ENCODE results near the gene ASTE1.

The ASTE1 gene

DNA sequence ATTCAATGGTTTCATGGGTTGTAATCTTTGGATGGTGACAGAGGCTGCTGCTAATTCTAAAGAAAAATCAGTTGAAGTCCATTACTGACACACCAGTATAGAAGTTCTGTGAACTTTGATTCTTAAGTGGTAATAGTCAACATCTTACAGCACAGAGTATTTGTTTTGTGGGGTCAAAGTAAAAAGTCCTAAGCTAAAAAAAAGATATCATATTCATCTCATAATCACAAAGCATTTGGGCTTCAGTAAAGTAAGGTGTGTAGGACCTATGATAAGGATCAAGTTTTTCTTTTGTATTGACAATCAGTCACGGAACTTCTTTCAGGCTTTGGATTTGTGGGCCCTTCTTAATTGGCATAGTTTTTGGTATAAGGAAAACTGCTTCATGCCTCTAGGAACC is 1.1 kb downstream of the ASTE1 start:
- Histone ChIP-seq H3K36me3 (peaks cover 0 to 8% (median 6%) of the 10 kb centered on the region in 3 donors), H3K27me3 (no peaks in the 10 kb centered on the region), H3K4me3 (peak overlapping the region; percentile 57 to 77), H3K27ac (no peak overlapping the region), H3K9me3 (no peaks in the 10 kb centered on the region), H3K4me1 (peaks cover 0 to 62% (median 24%) of the 10 kb centered on the region in 4 donors)
- TF ChIP-seq, protein P1, sequence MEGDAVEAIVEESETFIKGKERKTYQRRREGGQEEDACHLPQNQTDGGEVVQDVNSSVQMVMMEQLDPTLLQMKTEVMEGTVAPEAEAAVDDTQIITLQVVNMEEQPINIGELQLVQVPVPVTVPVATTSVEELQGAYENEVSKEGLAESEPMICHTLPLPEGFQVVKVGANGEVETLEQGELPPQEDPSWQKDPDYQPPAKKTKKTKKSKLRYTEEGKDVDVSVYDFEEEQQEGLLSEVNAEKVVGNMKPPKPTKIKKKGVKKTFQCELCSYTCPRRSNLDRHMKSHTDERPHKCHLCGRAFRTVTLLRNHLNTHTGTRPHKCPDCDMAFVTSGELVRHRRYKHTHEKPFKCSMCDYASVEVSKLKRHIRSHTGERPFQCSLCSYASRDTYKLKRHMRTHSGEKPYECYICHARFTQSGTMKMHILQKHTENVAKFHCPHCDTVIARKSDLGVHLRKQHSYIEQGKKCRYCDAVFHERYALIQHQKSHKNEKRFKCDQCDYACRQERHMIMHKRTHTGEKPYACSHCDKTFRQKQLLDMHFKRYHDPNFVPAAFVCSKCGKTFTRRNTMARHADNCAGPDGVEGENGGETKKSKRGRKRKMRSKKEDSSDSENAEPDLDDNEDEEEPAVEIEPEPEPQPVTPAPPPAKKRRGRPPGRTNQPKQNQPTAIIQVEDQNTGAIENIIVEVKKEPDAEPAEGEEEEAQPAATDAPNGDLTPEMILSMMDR (IDR thresholded peaks at IDR 0.05) = no peak
- intact Hi-C loops (cut with DNase I; ENCODE audit: low total_unique reads) = no loop called here
- DNase-seq = no peak

DNA sequence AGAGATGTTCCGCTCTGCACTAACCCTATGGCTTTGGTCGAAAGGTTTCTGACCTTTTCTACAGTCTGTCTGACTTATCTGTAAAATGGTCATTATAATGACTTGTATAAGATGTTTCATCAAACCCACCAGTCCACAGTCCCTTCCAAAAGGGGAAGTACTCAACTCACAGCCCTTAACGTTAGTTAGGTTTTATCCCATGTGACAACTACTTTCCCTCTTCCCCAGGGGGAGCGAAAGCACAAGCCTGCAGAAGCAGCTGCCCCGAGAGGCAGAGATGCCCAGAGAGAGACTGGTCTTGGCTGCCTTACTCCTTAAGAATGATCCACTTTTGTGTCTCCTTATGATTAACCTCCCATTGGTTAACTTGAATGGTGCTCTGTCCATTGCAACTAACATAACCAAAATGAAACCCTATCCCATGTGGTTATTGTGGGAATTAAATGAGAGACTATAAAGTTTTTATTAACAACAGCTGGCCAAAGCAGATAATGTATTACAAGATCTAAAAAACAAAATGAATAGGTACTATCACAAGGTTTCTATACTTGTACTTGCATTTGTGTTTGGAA is 6.4 kb downstream of the ASTE1 start:
- Histone ChIP-seq H3K4me3 (no peak overlapping the region), H3K36me3 (peaks cover 27 to 41% (median 30%) of the 10 kb centered on the region in 3 donors), H3K27ac (no peak overlapping the region), H3K27me3 (no peaks in the 10 kb centered on the region), H3K4me1 (peaks cover 0 to 59% (median 22%) of the 10 kb centered on the region in 4 donors), H3K9me3 (no peaks in the 10 kb centered on the region)
- no peak for DNase-seq
- TF ChIP-seq, protein P1 (IDR thresholded peaks at IDR 0.05) = no peak
- intact Hi-C loops (cut with DNase I; ENCODE audit: low total_unique reads) = no loop called here

DNA sequence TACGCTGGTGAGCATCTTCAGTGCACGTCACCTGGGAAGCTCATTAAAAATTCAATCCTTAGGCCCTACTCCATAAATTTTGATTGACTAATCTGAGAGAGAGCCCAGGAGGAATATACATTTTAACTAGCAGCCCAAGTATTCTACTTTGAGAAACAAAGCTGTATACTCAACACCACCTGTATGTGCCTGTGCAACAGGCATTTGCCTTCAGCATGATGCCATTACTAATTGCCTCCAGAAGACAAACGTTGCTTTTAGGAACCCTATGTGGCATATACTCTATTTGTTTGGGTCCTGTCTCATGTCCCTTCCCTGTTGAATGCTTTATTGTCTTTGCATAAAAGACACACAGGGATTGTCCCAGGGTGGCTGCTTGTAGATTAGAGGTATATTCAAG is 7.7 kb downstream of the ASTE1 start:
- Histone ChIP-seq H3K27me3 (no peaks in the 10 kb centered on the region), H3K36me3 (peaks cover 36 to 50% (median 41%) of the 10 kb centered on the region in 3 donors), H3K9me3 (no peaks in the 10 kb centered on the region), H3K27ac (no peak overlapping the region), H3K4me1 (peaks cover 0 to 47% (median 16%) of the 10 kb centered on the region in 4 donors), H3K4me3 (no peak overlapping the region)
- TF ChIP-seq, protein P1 (IDR thresholded peaks at IDR 0.05) = no peak
- intact Hi-C loops (cut with DNase I; ENCODE audit: low total_unique reads) = no loop called here
- no peak for DNase-seq

DNA sequence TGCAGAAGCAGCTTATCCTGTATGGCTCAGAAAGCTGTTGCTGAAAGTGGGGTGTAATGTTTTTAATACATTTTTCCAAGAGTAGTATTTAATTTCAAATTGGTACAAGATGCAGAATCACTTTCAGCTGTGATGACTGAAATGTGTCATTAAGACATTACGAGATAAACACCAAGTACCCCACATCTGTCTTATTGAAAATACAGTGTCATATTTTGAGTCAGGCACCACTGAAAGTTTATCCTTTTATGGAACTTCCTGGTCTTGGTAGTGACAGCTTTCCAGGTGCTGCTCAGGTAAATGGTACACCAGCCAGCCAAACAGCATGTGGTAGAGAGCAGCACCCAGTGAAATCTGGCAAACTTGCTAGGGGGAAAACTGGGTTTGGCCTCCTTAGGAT is 16.9 kb downstream of the ASTE1 start:
- H3K4me1 ChIP-seq = peaks cover 0 to 11% (median 7%) of the 10 kb centered on the region in 4 donors
- H3K4me3 ChIP-seq = no peak overlapping the region
- no peaks in the 10 kb centered on the region for H3K27me3 ChIP-seq
- peaks cover 26 to 80% (median 40%) of the 10 kb centered on the region in 3 donors for H3K36me3 ChIP-seq
- no peak overlapping the region for H3K27ac ChIP-seq
- intact Hi-C loops (cut with DNase I; ENCODE audit: low total_unique reads) = no loop called here
- DNase-seq = no peak
- H3K9me3 ChIP-seq = no peaks in the 10 kb centered on the region
- TF ChIP-seq, protein P1 (IDR thresholded peaks at IDR 0.05) = no peak

DNA sequence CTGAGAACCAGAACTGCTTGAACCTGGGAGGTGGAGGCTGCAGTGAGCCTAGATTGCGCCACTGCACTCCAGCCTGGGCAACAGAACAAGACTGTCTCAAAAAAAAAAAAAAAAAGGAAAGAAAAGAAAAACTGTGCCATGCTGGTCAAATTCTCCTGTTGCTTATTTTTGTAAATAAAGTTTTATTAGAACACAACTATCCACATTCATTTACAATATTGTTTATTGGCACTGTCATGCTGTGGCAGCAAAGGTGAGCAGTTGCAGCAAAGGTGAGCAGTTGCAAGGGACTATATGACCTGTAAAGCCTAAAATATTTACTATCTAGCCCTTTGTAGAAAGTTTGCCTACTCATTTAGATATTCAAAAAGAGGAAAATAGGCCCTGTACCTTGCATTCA is 18.3 kb downstream of the ASTE1 start:
- TF ChIP-seq, protein P1 (IDR thresholded peaks at IDR 0.05) = no peak

More for the DNA sequence above, 18.3 kb downstream of the ASTE1 start:
- Histone ChIP-seq H3K9me3 (no peaks in the 10 kb centered on the region), H3K4me3 (no peak overlapping the region), H3K27ac (no peak overlapping the region), H3K27me3 (no peaks in the 10 kb centered on the region), H3K4me1 (peaks cover 0 to 9% (median 6%) of the 10 kb centered on the region in 4 donors), H3K36me3 (peaks cover 21 to 71% (median 31%) of the 10 kb centered on the region in 3 donors)
- DNase-seq = no peak
- intact Hi-C loops (cut with DNase I; ENCODE audit: low total_unique reads) = no loop called here
